GM08714 (cell line): ENCODE results near the gene PLA2G2C.

ENCODE experiments used
- H3K4me3 ChIP-seq: fragments of 200-500 bp; sonication (Bioruptor generic); 2 replicates; pipeline ENCODE4 v1.5.1; 2014; ENCODE audit warnings: mild to moderate bottlenecking, low read length, inconsistent platforms
- ZNF274 ChIP-seq: IDR thresholded peaks from 2 replicates; pipeline ENCODE4 v1.6.1; 2012; ENCODE audit warnings: mild to moderate bottlenecking, low read depth, low read length

Gene PLA2G2C

DNA sequence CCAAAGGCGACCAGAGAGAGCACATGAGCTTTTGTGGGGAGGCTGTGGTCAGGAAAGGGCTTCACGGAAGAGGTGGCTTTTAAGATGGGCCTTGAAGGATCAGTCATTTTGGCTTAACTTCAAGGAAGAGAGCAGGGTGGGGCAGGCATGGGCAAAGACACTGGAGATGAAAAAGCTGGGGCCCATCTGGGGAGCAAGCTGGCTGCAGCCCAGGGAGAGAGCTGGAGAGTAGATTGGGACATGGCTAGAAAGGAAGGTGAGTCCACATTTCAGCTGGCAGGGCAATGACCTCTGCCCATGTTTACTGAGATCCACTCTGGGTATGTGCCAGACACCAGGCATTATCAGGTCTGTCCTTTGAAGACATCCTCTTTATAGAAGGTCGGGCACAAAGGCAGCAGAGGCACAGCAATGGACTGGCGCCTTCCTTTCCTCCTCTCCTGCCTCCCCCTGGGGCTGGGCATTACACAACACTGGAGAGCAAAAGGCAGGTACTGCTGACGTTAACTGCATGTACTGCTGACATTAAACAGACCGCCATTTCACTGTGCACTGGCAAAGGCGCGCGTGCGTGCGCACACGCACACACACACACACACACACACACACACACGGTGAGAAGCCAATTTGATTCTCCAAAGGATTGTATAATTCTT lies 2.6 kb downstream of the PLA2G2C start:
- H3K4me3 ChIP-seq = no peak overlapping the region
- TF ChIP-seq ZNF274 = no peak

GRCh38 chr1:20183035-20183434 lies 3.3 kb downstream of the PLA2G2C start:
- H3K4me3 ChIP-seq = no peak overlapping the region
- no peak for TF ChIP-seq ZNF274

DNA sequence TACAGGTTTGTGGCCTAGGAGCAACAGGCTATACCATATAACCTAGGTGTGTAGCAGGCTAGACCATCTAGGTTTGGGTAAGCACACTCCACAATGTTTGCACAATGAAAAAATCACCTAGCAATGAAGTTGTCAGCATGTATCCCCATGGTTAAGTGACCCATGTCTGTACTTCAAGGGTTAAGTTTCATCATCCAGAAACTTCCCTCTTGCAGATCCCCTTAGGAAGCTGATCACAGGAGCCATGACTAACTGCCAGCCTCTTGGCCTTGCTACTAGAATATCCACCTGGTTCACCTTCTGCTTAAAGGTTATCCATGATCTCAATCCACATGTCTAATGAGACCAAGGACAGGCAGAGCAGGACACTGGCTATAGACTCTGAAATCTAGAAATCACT lies 3.9 kb downstream of the PLA2G2C start:
- H3K4me3 ChIP-seq = no peak overlapping the region
- no peak for TF ChIP-seq ZNF274

- H3K4me3 ChIP-seq = no peak overlapping the region
- TF ChIP-seq ZNF274 = no peak
Measured at GRCh38 chr1:20180844-20181207, 5.5 kb downstream of the PLA2G2C start.

GRCh38 chr1:20180129-20180843 lies 6.0 kb downstream of the PLA2G2C start:
- H3K4me3 ChIP-seq = no peak overlapping the region
- TF ChIP-seq ZNF274 = no peak

- H3K4me3 ChIP-seq = no peak overlapping the region
- no peak for TF ChIP-seq ZNF274
Measured at GRCh38 chr1:20179371-20180128, 6.8 kb downstream of the PLA2G2C start.

- no peak for TF ChIP-seq ZNF274
Measured at GRCh38 chr1:20178634-20179370, 7.5 kb downstream of the PLA2G2C start.

GRCh38 chr1:20174937-20175666 lies 11.2 kb downstream of the PLA2G2C start:
- no peak overlapping the region for H3K4me3 ChIP-seq
- no peak for TF ChIP-seq ZNF274

More at GRCh38 chr1:20178634-20179370, 7.5 kb downstream of the PLA2G2C start:
- H3K4me3 ChIP-seq = no peak overlapping the region

- no peak for TF ChIP-seq ZNF274
- no peak overlapping the region for H3K4me3 ChIP-seq
Measured at GRCh38 chr1:20172033-20172590, 14.2 kb downstream of the PLA2G2C start.

- H3K4me3 ChIP-seq = no peak overlapping the region
- no peak for TF ChIP-seq ZNF274
Measured at GRCh38 chr1:20169932-20170331, 16.4 kb downstream of the PLA2G2C start.

DNA sequence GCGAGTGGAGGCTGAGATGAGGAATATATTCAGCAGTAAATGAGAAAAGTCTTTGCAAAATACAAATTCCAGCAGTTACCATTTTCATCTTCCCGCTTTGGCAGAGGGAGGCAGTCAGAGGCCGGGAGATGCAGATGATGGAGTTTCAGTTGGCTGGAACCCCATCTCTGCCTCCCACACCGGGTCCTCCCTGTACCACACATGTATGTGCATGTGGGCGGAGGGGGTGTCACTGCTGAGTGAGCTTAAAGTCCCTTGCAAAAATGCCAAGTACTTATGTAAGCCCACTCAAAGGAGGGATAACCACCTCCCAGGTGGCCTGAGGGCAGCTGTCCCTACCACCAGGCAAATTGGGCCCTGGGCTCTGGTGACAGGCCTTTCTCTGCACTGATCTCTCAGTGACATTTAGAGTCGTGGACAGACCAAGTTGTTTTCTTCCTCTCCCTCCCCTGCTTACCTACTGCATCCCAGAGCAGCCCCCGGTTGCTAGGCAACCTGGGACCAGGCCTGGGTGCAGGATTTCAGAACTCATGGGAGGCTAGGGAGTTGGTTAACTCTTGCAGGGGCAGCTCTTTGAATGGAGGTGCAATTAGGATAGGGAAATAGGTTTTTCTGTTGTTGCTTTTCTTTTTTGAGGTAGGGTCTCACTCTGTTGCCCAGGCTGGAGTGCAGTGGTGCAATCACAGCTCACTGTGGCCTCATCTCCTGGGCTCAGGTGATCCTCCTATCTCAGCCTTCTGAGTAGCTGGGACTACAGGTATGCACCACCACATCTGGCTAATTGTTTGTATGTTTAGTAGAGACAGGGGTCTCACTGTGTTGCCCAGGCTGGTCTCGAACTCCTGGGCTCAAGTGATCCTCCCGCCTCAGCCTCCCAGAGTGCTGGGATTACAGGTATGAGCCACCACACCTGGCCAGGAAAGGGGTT lies 17.5 kb downstream of the PLA2G2C start:
- H3K4me3 ChIP-seq = no peak overlapping the region
- no peak for TF ChIP-seq ZNF274

GRCh38 chr1:20167126-20167525 lies 19.2 kb downstream of the PLA2G2C start:
- no peak for TF ChIP-seq ZNF274
- no peak overlapping the region for H3K4me3 ChIP-seq
